ENCODE measurements around the gene FAM227B. TPM values are rescaled to one million over a fixed set of nuclear protein-coding genes. Genes with fewer than 3 reads are reported as not detected.
"Not testable (repeated sequence)": the region's sequence is repeated elsewhere in the genome, so short reads cannot be mapped to it uniquely, and the experiment has no call there.

The FAM227B gene
- 2.2 TPM for polyA plus RNA-seq (2013, experiment 1 of 2; ENCODE audit: insufficient read length)
- 2.8 TPM for polyA plus RNA-seq (2013, experiment 2 of 2; ENCODE audit: insufficient read length)

- peak; percentile 98 for DNase-seq
Measured at GRCh38 chr15:49620658-49621368, at the start of gene FAM227B, which contains the start of gene DTWD1. TSS of gene FAM227B (minus strand) at chr15:49620818. CDS start at chr15:49615171, 5,647 bp downstream. TSS of gene DTWD1 (plus strand) at chr15:49621048. CDS start at chr15:49625168, 4,120 bp downstream.

- no peak for DNase-seq
Measured at GRCh38 chr15:49669288-49669687, 48.7 kb upstream of the FAM227B start.

- DNase-seq, result not testable (repeated sequence)
Measured at GRCh38 chr15:49666486-49666885, 45.9 kb upstream of the FAM227B start.

GRCh38 chr15:49664716-49665115 is 44.1 kb upstream of the FAM227B start:
- DNase-seq, result no peak

GRCh38 chr15:49656734-49657133 is 36.1 kb upstream of the FAM227B start:
- no peak for DNase-seq

GRCh38 chr15:49652922-49653321 is 32.3 kb upstream of the FAM227B start:
- DNase-seq, result no peak

GRCh38 chr15:49650676-49651075 is 30.1 kb upstream of the FAM227B start:
- no peak for DNase-seq

- no peak for DNase-seq
Measured at GRCh38 chr15:49649987-49650386, 29.4 kb upstream of the FAM227B start.

- DNase-seq, result no peak
Measured at GRCh38 chr15:49646891-49647290, 26.3 kb upstream of the FAM227B start.

GRCh38 chr15:49645941-49646340 is 25.3 kb upstream of the FAM227B start:
- DNase-seq, result peak; percentile 84

- peak; percentile 18 for DNase-seq
Measured at GRCh38 chr15:49645277-49645676, 24.7 kb upstream of the FAM227B start.

GRCh38 chr15:49644364-49644794 is 23.8 kb upstream of the FAM227B start:
- DNase-seq, result no peak

- DNase-seq, result no peak
Measured at GRCh38 chr15:49637857-49638256, 17.2 kb upstream of the FAM227B start.

- no peak for DNase-seq
Measured at GRCh38 chr15:49628379-49628778, 7.8 kb upstream of the FAM227B start.

GRCh38 chr15:49627407-49627877 is 6.8 kb upstream of the FAM227B start:
- peak; percentile 97 for DNase-seq

GRCh38 chr15:49625460-49626036 is 4.9 kb upstream of the FAM227B start:
- DNase-seq, result no peak

- peak; percentile 88 for DNase-seq
Measured at GRCh38 chr15:49624056-49624455, 3.4 kb upstream of the FAM227B start.

- DNase-seq, result no peak
Measured at GRCh38 chr15:49622561-49622960, 1.9 kb upstream of the FAM227B start.

GRCh38 chr15:49621887-49622286 is 1.3 kb upstream of the FAM227B start:
- DNase-seq, result no peak

- DNase-seq, result no peak
Measured at GRCh38 chr15:49621401-49621811, 788 bp upstream of the FAM227B start.

GRCh38 chr15:49620199-49620598 is 419 bp downstream of the FAM227B start:
- DNase-seq, result no peak

GRCh38 chr15:49619226-49619625 is 1.4 kb downstream of the FAM227B start:
- no peak for DNase-seq

- not testable (repeated sequence) for DNase-seq
Measured at GRCh38 chr15:49612240-49612639, 8.4 kb downstream of the FAM227B start.
